Adrenal gland (tissue), 12 donors: ENCODE results near the gene UVSSA. TPM values are rescaled to one million over a fixed set of nuclear protein-coding genes. Genes with fewer than 3 reads are reported as not detected.

Experiments
- DNase-seq, 7 donors: peaks; one replicate each; pipeline ENCODE4 v3.0.0-alpha.2; 2019 to 2020
- H3K27ac ChIP-seq, 5 donors: fragments of 200-600 bp; sonication (generic) in 4 of 5; 1 replicate in 3 of 5; 2 replicates in 2 of 5; pipeline versions ENCODE4 v1.5.1 to v1.8.0; 2016 to 2020; ENCODE audit warnings: mild to moderate bottlenecking in 1 of 5
- H3K27me3 ChIP-seq: fragments of 200-600 bp; 2 replicates; pipeline ENCODE4 v1.8.0; 2021
- H3K36me3 ChIP-seq, 2 donors: fragments of 200-600 bp; replicated peaks in 1 of 2; 1 replicate in 1 of 2; 2 replicates in 1 of 2; pipeline versions ENCODE4 v1.5.1 to v1.8.0; 2018 to 2022
- H3K4me1 ChIP-seq, 2 donors: fragments of 200-600 bp; replicated peaks in 1 of 2; 1 replicate in 1 of 2; 2 replicates in 1 of 2; pipeline versions ENCODE4 v1.5.1 to v1.8.0; 2018 to 2021
- H3K4me3 ChIP-seq, 4 donors: fragments of 200-600 bp; sonication (generic) in 3 of 4; one replicate each; pipeline ENCODE4 v1.5.1; 2016 to 2018
- H3K9me3 ChIP-seq, 3 donors: fragments of 200-600 bp; sonication (generic) in 1 of 3; replicated peaks in 1 of 3; 1 replicate in 2 of 3; 2 replicates in 1 of 3; pipeline versions ENCODE4 v1.5.1 to v1.8.0; 2016 to 2021
- CTCF ChIP-seq, 6 experiments: fragments of 450-650 bp in 4 of 6; fragments of 200-600 bp in 2 of 6; sonication (generic) in 1 of 6; IDR thresholded peaks; 1 replicate in 5 of 6; 2 replicates in 1 of 6; pipeline versions ENCODE4 v1.5.1 to v1.8.0; 2016 to 2021; ENCODE audit warnings: antibody characterized with exemption in 6 of 6, mild to moderate bottlenecking in 2 of 6, moderate library complexity in 1 of 6
- POLR2A ChIP-seq, 2 donors: fragments of 450-650 bp; IDR thresholded peaks; one replicate each; pipeline ENCODE4 v1.6.1; 2017; ENCODE audit warnings: antibody characterized with exemption in 2 of 2, mild to moderate bottlenecking in 2 of 2, moderate library complexity in 1 of 2
- WGBS, 4 donors: extraction: QIAGEN DNeasy Blood & Tissue Kit in 2 of 4; methylation state at CpG; one replicate each; pipeline versions ENCODE4 v1.1.5 to v1.1.7; 2013 to 2017; 5-methylcytosine and 5-hydroxymethylcytosine counted together
- intact Hi-C, 2 donors: fragments of 100-400 bp; cut with DNase I; formaldehyde crosslinking; loops; one replicate each; pipeline versions ENCODE4 v1.14.1 to v1.15.0; 2022 to 2023
- polyA plus RNA-seq, 3 donors: library from polyadenylated mRNA; stranded (reverse); fragments of 200-250 nt in 2 of 3; fragments of 350-450 nt in 1 of 3; fragmentation: Illumina TruSeq in 1 of 3; extraction: RNeasy Lipid Tissue Mini Kit (QIAGEN cat#74804) in 1 of 3; gene quantifications; one replicate each; pipeline ENCODE4 v1.2.3, GENCODE V29; 2013 to 2014
- total RNA-seq, 9 donors: library from RNA; depleted of rRNA in 4 of 9; stranded (reverse); fragments of >200 nt in 4 of 9; fragments of 120-200 nt in 1 of 9; fragmentation: NEBNext Ultra II Directional in 1 of 9; extraction: Animal tissue kit (Norgen Biotek cat#: 25700) in 1 of 9; gene quantifications; one replicate each; pipeline versions ENCODE4 v1.1.0 to v1.2.4, GENCODE V29; 2013 to 2023
- donor health status: healthy with polysubstance abuse.
- donor health status: Bipolar disorder and iron deficiency.
- donor health status: DM: yes; HTN: yes; CAD: no.
- donor health status: DM: no; HTN: no; CAD: no.
- donor health status: DM: no; HTN: no; CAD: no.
- donor health status: DM: yes; HTN: yes; CAD: no.

The UVSSA gene
- total and polyA plus RNA-seq, 12 donors: 2.9 to 37.4 (median 17.5) TPM

- H3K27me3 ChIP-seq: no peaks in the 10 kb centered on the region
- intact Hi-C loops: loop anchor here (5.0 to 10.0 kb wide), 2 partner anchors 105 to 217 kb away; partner anchors contain the start of gene CTBP1 (in 1 of the 2)
- H3K27ac ChIP-seq: no peak overlapping the region
- 27 to 35% (median 28%) methylated on average over 15 to 24 of the region's 24 CpGs for WGBS, 4 donors
- peak; percentile 78 to 93 (median 87) for DNase-seq
- no peaks in the 10 kb centered on the region for H3K9me3 ChIP-seq
- peaks cover 7 to 11% of the 10 kb centered on the region in 2 donors for H3K4me1 ChIP-seq
- TF ChIP-seq POLR2A (IDR thresholded peaks at IDR 0.05) (no peak), CTCF (IDR thresholded peaks at IDR 0.05) (peak; percentile 86 to 96 (median 90))
- no peak overlapping the region for H3K4me3 ChIP-seq
- peaks cover 0 to 27% of the 10 kb centered on the region in 2 donors for H3K36me3 ChIP-seq
Observed at GRCh38 chr4:1351854-1352566, 5.0 kb downstream of the UVSSA start.

GRCh38 chr4:1352567-1352900 lies 5.5 kb downstream of the UVSSA start:
- DNase-seq: no peak
- no peaks in the 10 kb centered on the region for H3K27me3 ChIP-seq
- no peaks in the 10 kb centered on the region for H3K9me3 ChIP-seq
- H3K4me1 ChIP-seq: peaks cover 7 to 11% of the 10 kb centered on the region in 2 donors
- peaks cover 0 to 27% of the 10 kb centered on the region in 2 donors for H3K36me3 ChIP-seq
- no peak overlapping the region for H3K27ac ChIP-seq
- H3K4me3 ChIP-seq: no peak overlapping the region
- 68 to 90% (median 77%) methylated on average over 5 to 12 of the region's 12 CpGs for WGBS, 4 donors
- intact Hi-C loops: loop anchor here (5.0 to 10.0 kb wide), 2 partner anchors 105 to 218 kb away; partner anchors contain the start of gene CTBP1 (in 1 of the 2)
- TF ChIP-seq CTCF (IDR thresholded peaks at IDR 0.05) (no peak), POLR2A (IDR thresholded peaks at IDR 0.05) (no peak)

GRCh38 chr4:1353186-1354055 lies 6.4 kb downstream of the UVSSA start:
- Histone ChIP-seq H3K4me1 (peaks cover 0 to 3% of the 10 kb centered on the region in 2 donors), H3K4me3 (no peak overlapping the region), H3K36me3 (peaks cover 0 to 27% of the 10 kb centered on the region in 2 donors), H3K27ac (no peak overlapping the region), H3K9me3 (no peaks in the 10 kb centered on the region), H3K27me3 (no peaks in the 10 kb centered on the region)
- intact Hi-C loops: loop anchor here (2.0 to 10.0 kb wide), 3 partner anchors 106 to 219 kb away; partner anchors contain the start of gene CTBP1 (in 1 of the 2)
- no peak for DNase-seq
- no peak for TF ChIP-seq CTCF (IDR thresholded peaks at IDR 0.05)
- TF ChIP-seq POLR2A (IDR thresholded peaks at IDR 0.05): no peak
- 88 to 94% (median 89%) methylated on average over 3 to 30 of the region's 30 CpGs for WGBS, 4 donors
